ENCODE data around the gene TNXB. TPM values are rescaled to one million over a fixed set of nuclear protein-coding genes. Genes with fewer than 3 reads are reported as not detected.
"Not testable (repeated sequence)": the region's sequence is repeated elsewhere in the genome, so short reads cannot be mapped to it uniquely, and the experiment has no call there.

The TNXB gene
- total RNA-seq, 2 experiments from 2014 or later: 5.7 to 6.4 TPM

DNA sequence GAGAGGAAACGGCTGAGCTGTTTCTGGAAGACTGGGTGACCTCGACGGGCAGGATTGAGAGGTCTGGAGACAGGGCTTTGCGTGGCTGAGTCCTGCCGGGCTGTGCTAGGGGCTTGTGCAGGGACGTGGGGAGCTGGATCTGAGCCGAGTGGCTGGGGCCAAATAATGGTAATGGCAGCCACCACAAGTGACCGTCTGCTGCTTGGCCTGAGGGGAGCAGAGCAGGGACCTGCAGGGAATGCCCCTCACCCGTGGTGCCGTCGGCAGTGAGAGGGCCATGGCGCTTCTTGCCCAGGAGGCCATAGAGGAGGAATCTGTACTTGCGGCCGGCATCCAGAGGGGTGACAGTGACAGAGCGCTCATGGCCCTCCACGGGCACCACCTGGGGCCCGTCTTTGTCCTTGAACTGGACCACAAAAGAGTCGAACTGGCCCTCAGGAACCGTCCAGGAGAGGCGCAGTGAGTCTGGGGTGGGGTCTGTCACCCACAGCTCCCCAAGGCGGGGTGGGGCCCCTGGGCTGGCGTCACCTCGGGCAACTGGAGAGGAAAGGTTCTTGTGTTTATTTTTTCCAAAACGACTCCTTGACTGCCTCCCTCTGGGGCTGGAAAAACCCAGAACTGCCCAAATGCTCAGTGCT lies 39.1 kb downstream of the TNXB start:
- ChIA-PET CTCF (no interaction called here), POLR2A (no interaction called here)
- Mint-ChIP-seq H3K27me3 (peaks cover 4% of the 10 kb centered on the region), H3K27ac (no peak overlapping the region), H3K36me3 (ENCODE audit: low read depth) (no peaks in the 10 kb centered on the region), H3K4me3 (no peak overlapping the region), H3K4me1 (peaks cover 2% of the 10 kb centered on the region), H3K9me3 (no peaks in the 10 kb centered on the region)
- DNase-seq: no peak

DNA sequence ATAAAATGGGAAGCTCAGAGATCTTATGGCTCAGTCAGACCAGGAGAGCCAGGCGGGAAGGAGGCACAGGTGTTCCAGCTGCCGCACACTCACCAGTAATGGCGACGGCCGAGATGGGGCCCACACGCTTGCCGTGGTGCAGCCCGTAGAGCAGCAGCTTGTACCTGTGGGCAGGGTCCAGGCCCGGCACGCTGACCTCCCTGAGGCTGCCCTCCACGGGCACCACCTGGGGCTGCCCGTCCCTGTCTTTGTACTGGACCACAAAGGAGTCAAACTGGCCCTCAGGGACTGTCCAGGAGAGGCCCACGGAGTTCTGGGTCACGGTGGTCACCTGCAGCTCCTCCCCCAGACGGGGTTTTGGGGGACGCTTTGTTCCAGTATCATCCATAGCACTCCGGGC lies 39.7 kb downstream of the TNXB start:
- H3K4me3 Mint-ChIP-seq: no peak overlapping the region
- ChIA-PET POLR2A (no interaction called here), CTCF (no interaction called here)
- H3K27ac Mint-ChIP-seq: no peak overlapping the region
- DNase-seq: no peak
- H3K27me3 Mint-ChIP-seq: peaks cover 3% of the 10 kb centered on the region
- H3K9me3 Mint-ChIP-seq: no peaks in the 10 kb centered on the region
- H3K36me3 Mint-ChIP-seq (ENCODE audit: low read depth): no peaks in the 10 kb centered on the region
- H3K4me1 Mint-ChIP-seq: peaks cover 2% of the 10 kb centered on the region

DNA sequence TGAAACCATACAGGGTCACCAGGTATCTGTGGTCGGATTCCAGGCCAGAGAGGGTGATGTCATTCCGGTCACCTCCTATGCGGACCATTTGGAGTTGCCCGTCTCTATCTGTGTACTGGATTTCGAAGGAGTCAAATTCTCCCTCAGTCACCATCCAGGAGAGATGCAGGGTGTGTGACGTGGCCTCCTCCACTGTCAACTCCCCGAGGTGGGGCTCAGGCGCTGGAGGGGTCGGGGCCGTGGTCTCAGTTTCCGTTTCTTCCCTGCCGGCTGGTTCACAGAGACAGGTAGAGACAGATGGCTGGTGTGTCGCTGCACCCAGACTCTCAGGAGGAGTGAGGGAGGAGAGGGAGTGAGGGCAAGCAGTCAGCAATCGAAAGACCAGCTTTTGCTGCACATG lies 40.3 kb downstream of the TNXB start:
- H3K4me3 Mint-ChIP-seq: no peak overlapping the region
- H3K27me3 Mint-ChIP-seq: peaks cover 3% of the 10 kb centered on the region
- H3K27ac Mint-ChIP-seq: no peak overlapping the region
- H3K9me3 Mint-ChIP-seq: no peaks in the 10 kb centered on the region
- ChIA-PET CTCF (no interaction called here), POLR2A (no interaction called here)
- no peaks in the 10 kb centered on the region for H3K36me3 Mint-ChIP-seq (ENCODE audit: low read depth)
- DNase-seq: no peak
- peaks cover 2% of the 10 kb centered on the region for H3K4me1 Mint-ChIP-seq

DNA sequence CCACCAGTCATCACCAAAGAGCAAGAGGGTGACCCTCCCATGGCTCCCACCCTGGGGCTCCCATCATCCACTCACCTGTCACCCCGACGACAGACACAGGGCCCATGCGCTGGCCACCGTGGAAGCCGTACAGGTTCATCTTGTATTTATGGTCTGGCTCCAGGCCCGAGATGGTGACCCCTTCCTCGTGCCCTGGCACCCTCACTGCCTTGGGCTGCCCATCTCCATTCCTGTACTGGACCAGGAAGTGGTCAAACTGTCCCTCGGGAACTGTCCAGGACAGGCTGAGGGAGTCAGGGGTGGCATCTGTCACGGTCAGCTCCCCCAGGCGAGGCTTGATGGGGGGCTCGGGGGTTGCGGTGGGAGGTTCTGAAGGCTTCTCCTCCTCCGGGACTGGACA lies 40.8 kb downstream of the TNXB start:
- H3K4me1 Mint-ChIP-seq; H3K36me3 Mint-ChIP-seq (ENCODE audit: low read depth); H3K9me3 Mint-ChIP-seq; H3K27me3 Mint-ChIP-seq; H3K4me3 Mint-ChIP-seq; CTCF ChIA-PET; POLR2A ChIA-PET; H3K27ac Mint-ChIP-seq; DNase-seq: not testable (repeated sequence)

DNA sequence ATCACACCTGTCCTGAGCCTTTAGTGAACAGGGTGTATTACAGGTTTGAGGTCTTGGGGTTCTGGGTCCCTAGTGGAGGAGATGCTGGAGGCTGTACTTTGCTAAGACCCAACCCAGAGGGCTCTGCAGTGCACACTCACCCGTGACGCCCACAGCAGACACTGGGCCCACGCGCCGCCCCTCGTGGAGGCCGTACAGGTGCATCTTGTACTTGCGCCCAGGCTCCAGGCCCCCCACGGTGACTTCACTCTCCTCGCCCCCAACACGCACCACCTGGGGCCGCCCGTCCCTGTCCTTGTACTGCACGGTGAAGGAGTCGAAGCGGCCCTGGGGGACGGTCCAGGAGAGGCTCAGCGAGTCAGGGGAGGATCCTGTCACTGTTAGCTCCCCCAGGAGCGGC lies 41.6 kb downstream of the TNXB start:
- H3K4me1 Mint-ChIP-seq; DNase-seq; H3K27ac Mint-ChIP-seq; H3K36me3 Mint-ChIP-seq (ENCODE audit: low read depth); POLR2A ChIA-PET; H3K9me3 Mint-ChIP-seq; H3K4me3 Mint-ChIP-seq; CTCF ChIA-PET; H3K27me3 Mint-ChIP-seq: not testable (repeated sequence)

DNA sequence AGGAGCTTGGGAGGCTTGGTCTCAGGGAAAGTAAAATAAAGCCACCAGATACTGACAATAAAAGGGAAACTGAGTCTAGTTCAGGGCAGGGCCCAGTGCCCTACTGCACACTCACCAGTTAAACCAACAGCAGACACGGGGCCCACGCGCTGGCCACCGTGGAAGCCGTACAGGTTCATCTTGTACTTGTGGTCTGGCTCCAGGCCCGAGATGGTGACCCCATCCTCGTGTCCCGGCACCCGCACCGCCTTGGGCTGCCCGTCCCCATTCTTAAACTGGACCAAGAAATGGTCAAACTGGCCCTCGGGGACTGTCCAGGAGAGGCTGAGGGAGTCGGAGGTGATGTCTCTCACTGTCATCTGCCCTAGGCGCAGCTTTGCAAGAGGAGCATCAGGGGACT lies 44.4 kb downstream of the TNXB start:
- CTCF ChIA-PET: no interaction called here
- no peak overlapping the region for H3K27ac Mint-ChIP-seq
- H3K4me3 Mint-ChIP-seq: no peak overlapping the region
- POLR2A ChIA-PET: no interaction called here
- no peak for DNase-seq
- no peaks in the 10 kb centered on the region for H3K36me3 Mint-ChIP-seq (ENCODE audit: low read depth)
- H3K4me1 Mint-ChIP-seq: peaks cover 2% of the 10 kb centered on the region
- H3K9me3 Mint-ChIP-seq: no peaks in the 10 kb centered on the region
- H3K27me3 Mint-ChIP-seq: no peaks in the 10 kb centered on the region

DNA sequence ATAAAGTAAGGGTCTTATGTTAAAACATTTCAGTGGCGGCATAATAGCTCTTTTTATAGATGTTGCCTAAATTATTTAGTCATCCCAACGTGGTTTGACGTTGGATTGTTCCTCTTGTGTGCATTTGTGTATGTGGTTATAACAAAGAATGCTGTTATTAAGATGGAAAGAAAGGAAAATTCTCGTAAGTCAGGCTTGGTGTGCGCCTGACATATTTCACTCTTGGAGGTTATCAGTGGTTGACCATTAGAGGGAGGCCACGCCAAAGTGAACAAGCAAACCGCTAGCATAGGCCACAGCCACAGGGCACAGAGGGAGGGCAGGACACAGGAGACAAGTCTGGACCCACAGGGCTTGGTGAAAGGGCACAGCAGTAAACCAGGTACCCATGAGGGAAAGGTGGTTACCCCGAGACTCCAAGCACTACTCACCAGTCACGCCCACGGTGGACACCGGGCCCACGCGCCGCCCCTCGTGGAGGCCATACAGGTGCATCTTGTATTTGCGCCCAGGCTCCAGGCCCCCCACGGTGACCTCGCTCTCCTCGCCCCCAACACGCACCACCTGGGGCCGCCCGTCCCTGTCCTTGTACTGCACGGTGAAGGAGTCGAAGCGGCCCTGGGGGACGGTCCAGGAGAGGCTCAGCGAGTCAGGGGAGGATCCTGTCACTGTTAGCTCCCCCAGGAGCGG lies 48.0 kb downstream of the TNXB start:
- Mint-ChIP-seq H3K9me3 (no peaks in the 10 kb centered on the region), H3K4me3 (no peak overlapping the region), H3K27ac (no peak overlapping the region), H3K4me1 (peaks cover 2% of the 10 kb centered on the region), H3K27me3 (peaks cover 7% of the 10 kb centered on the region), H3K36me3 (ENCODE audit: low read depth) (no peaks in the 10 kb centered on the region)
- ChIA-PET CTCF (no interaction called here), POLR2A (no interaction called here)
- no peak for DNase-seq

DNA sequence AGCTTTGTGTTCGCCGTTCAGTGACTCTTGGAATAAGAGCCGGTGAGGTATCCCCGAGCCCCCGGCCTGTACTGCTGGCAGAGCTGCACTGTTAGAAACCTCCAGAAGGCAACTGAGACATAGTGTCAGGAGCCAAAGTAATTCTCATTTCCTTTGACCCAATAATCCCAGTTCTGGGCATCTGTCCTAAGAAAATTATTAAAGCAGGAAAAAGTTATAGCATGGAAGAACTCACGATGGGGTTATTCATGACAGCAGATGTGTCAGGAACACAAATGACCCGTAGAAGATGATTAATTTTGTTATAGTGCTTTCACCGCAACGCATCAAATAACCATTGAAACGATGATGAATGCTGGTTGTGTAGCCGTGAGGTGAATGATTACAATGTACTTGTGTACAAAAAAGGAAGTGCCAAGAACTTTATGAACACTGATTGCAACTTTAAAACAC lies 50.6 kb downstream of the TNXB start:
- Mint-ChIP-seq H3K4me1 (no peaks in the 10 kb centered on the region), H3K9me3 (no peaks in the 10 kb centered on the region), H3K27me3 (peaks cover 7% of the 10 kb centered on the region), H3K27ac (no peak overlapping the region), H3K36me3 (ENCODE audit: low read depth) (no peaks in the 10 kb centered on the region), H3K4me3 (no peak overlapping the region)
- DNase-seq: no peak
- POLR2A ChIA-PET: no interaction called here
- CTCF ChIA-PET: no interaction called here

DNA sequence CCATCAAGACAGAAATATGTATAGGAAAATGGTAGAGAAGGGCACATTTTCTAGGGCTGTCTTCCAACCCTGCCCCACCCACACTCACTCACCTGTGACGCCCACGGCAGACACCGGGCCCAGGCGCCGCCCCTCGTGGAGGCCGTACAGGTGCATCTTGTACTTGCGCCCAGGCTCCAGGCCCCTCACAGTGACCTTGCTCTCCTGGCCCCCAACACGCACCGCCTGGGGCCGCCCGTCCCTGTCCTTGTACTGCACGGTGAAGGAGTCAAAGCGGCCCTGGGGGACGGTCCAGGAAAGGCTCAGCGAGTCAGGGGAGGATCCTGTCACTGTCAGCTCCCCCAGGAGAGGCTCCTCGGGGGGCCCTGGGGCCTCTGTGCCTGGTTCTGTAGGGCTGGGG lies 51.2 kb downstream of the TNXB start:
- no peak for DNase-seq
- POLR2A ChIA-PET: no interaction called here
- Mint-ChIP-seq H3K4me1 (no peaks in the 10 kb centered on the region), H3K4me3 (no peak overlapping the region), H3K36me3 (ENCODE audit: low read depth) (no peaks in the 10 kb centered on the region), H3K9me3 (no peaks in the 10 kb centered on the region), H3K27ac (no peak overlapping the region), H3K27me3 (peaks cover 7% of the 10 kb centered on the region)
- CTCF ChIA-PET: no interaction called here

DNA sequence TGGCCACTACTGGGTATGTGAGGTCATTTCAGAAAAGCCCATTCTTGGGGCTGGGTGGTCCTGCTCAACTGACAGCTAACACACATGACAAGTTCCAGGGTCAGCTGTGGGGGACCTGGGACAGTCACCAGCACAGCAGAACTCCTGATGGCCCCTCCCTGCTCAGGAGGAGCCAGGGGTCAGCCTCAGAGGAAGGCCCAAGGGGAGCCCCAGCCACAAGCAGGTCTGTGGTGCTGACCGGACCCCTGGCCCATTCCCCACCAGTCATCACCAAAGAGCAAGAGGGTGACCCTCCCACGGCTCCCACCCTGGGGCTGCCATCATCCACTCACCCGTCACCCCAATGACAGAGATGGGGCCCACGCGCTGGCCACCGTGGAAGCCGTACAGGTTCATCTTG lies 52.9 kb downstream of the TNXB start:
- Mint-ChIP-seq H3K9me3 (no peaks in the 10 kb centered on the region), H3K27ac (no peak overlapping the region), H3K27me3 (peaks cover 9% of the 10 kb centered on the region), H3K4me1 (no peaks in the 10 kb centered on the region), H3K4me3 (no peak overlapping the region), H3K36me3 (ENCODE audit: low read depth) (no peaks in the 10 kb centered on the region)
- ChIA-PET POLR2A (no interaction called here), CTCF (no interaction called here)
- DNase-seq: no peak

DNA sequence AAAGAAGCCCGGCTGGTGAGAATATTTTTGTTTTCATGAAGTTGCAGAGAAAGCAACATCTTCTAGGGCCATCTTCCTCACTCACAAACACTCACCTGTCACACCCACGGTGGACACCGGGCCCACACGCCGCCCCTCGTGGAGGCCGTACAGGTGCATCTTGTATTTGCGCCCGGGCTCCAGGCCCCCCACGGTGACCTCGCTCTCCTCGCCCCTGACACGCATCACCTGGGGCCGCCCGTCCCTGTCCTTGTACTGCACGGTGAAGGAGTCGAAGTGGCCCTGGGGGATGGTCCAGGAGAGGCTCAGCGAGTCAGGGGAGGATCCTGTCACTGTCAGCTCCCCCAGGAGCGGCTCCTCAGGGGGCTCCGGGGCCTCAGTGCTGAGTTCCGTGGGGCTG lies 53.4 kb downstream of the TNXB start:
- DNase-seq; H3K4me3 Mint-ChIP-seq; H3K4me1 Mint-ChIP-seq; H3K36me3 Mint-ChIP-seq (ENCODE audit: low read depth); CTCF ChIA-PET; POLR2A ChIA-PET; H3K27ac Mint-ChIP-seq; H3K9me3 Mint-ChIP-seq: not testable (repeated sequence)
- peaks cover 13% of the 10 kb centered on the region for H3K27me3 Mint-ChIP-seq

DNA sequence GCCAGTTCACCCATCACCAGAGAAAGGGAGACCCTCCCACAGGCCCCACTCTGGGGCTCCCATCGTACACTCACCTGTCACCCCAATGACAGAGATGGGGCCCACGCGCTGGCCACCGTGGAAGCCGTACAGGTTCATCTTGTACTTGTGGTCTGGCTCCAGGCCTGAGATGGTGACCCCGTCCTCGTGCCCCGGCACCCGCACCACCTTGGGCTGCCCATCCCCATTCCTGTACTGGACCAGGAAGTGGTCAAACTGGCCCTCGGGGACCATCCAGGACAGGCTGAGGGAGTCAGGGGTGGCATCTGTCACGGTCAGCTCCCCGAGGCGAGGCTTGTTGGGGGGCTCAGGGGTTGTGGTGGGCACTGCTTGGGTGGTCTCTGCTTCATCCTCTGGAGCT lies 55.8 kb downstream of the TNXB start:
- H3K4me1 Mint-ChIP-seq; CTCF ChIA-PET; DNase-seq; H3K27me3 Mint-ChIP-seq; H3K27ac Mint-ChIP-seq; H3K9me3 Mint-ChIP-seq; H3K4me3 Mint-ChIP-seq; POLR2A ChIA-PET; H3K36me3 Mint-ChIP-seq (ENCODE audit: low read depth): not testable (repeated sequence)

DNA sequence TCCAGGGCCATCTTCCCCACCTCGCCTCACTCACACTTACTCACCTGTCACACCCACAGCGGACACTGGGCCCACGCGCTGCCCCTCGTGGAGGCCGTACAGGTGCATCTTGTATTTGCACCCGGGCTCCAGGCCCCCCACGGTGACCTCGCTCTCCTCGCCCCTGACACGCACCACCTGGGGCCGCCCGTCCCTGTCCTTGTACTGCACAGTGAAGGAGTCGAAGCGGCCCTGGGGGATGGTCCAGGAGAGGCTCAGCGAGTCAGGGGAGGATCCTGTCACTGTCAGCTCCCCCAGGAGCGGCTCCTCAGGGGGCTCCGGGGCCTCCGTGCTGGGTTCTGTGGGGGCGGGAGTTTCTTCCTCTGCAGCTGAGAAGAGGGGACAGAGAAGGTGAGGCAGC lies 56.5 kb downstream of the TNXB start:
- POLR2A ChIA-PET; DNase-seq; H3K4me1 Mint-ChIP-seq; H3K36me3 Mint-ChIP-seq (ENCODE audit: low read depth); H3K4me3 Mint-ChIP-seq; H3K27me3 Mint-ChIP-seq; H3K9me3 Mint-ChIP-seq; CTCF ChIA-PET; H3K27ac Mint-ChIP-seq: not testable (repeated sequence)

DNA sequence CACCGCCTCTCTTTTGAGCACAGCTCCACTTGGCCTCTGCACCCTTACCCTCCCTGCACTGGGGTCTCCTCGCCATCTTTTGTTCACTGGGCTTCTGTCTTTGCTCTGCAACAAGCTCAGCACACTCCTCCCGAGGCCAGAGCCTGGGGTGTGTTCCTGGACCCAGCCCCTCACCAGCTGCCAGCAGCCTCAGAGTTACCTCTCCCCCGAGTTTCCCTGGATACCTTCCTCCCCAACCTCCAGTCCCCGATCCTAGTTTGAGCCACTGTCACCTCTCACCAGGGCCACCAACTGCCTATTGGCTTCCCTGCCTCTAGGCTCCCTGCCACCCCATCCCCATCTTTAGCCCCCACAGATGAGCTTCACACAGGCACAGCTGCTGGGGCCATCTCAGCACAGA lies 58.6 kb downstream of the TNXB start:
- POLR2A ChIA-PET: no interaction called here
- Mint-ChIP-seq H3K27ac (no peak overlapping the region), H3K27me3 (peaks cover 6% of the 10 kb centered on the region)

More for the DNA sequence above, 58.6 kb downstream of the TNXB start:
- CTCF ChIA-PET: no interaction called here
- no peak for DNase-seq
- Mint-ChIP-seq H3K36me3 (ENCODE audit: low read depth) (no peaks in the 10 kb centered on the region), H3K4me1 (no peaks in the 10 kb centered on the region), H3K4me3 (no peak overlapping the region), H3K9me3 (no peaks in the 10 kb centered on the region)

All from activated CD4-positive, alpha-beta memory T cell treated with anti-CD3 and anti-CD28 coated beads, Interleukin-2, amount 10 ng/mL, durations not matched to agents 7 days and 5 days (primary cell).